Cerebellar nuclear complex (tissue), 1 donor: ENCODE results near the gene WDR7.

Experiments used
- DNase-seq, 2 experiments: peaks; one replicate each; lab custom pipeline; 2025; lab: John Stamatoyannopoulos, UW

The WDR7 gene

DNA sequence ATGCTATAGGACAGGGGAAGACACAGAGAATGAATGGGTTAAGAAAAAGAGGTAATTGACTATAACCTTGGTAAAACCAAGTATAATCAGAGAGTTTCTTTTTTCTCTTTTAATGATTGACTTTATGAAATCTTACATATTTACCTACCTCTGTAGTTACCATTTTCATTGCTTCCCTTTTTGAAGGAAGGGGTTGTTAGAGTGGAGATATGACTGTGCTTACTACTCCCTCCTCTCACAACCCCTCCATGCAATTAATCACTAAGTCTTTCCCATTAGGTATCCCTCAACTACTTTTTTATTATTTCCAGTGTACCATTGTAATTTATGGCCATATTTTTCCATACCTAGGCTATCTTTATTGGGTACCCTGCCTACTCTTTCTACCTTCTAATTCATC lies 71.4 kb downstream of the WDR7 start:
- no peak for DNase-seq

DNA sequence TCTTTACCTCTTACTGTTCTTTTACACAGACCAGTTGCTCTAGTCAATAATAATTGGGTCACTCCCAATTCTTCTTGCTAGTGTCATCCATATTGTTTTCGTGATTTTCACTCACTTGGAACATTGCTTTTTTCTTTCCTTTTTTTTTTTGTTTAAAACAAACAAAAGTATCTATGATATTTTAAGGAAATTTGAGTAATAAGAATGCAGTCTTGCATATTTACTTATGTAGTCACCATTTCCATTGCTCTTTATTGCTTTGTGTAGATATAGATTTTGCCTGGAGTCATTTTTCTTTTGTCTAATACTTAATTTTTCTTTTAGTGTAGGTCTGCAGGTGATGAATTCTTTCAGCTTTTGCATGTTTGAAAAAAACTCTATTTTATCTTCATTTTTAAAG lies 71.9 kb downstream of the WDR7 start:
- no peak for DNase-seq

DNA sequence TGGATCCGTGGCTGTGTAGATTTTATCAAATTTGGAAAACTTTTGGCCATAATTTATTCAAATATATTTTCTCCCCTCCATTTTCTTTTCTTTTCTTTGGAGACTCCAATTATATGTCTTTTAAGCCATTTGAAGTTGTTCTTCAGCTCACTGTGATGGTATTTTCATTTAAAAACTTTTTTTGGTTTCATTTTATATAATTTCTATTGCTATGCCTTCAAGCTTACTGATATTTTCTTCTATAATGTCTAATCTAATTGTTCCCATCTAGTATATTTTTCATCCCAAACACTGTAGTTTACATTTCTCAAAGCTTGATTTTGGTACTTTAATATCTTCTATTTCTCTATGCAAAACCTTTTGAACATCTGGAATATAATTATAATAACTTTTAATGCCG lies 72.5 kb downstream of the WDR7 start:
- no peak for DNase-seq

DNA sequence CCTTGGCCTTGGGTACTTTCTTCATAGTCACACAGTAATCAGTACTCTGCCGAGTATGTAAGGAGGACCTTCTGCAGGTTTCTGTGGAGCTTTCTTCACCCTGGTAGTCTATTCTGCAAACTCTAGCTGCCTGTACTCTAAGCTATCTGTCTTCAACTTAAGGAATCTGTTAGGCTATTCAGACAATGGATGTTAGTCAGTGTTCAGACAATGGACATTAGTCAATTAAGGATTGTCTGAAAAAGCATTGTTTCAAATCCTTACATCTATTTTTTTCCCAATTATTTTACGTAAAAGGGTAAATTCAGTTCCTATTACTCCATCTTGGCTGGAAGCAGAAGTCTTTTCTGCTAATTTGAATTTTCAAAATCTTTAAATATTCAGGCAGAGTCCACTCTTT lies 75.7 kb downstream of the WDR7 start:
- DNase-seq: no peak

DNA sequence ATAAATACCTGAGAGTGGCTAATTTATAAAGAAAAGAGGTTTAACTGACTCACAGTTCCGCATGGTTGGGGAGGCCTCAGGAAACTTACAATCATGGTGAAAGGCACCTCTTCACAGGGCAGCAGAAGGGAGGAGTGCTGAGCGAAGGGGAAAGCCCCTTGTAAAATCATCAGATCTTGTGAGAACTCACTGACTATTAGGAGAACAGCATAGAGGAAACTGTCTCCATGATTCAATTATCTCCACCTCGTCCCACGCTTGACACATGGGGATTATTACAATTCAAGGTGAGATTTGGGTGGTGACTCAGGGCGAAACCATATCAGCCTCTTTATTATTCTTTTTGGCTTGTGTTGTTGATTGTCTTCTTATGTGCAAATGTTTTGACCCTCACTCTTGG lies 76.2 kb downstream of the WDR7 start:
- no peak for DNase-seq

DNA sequence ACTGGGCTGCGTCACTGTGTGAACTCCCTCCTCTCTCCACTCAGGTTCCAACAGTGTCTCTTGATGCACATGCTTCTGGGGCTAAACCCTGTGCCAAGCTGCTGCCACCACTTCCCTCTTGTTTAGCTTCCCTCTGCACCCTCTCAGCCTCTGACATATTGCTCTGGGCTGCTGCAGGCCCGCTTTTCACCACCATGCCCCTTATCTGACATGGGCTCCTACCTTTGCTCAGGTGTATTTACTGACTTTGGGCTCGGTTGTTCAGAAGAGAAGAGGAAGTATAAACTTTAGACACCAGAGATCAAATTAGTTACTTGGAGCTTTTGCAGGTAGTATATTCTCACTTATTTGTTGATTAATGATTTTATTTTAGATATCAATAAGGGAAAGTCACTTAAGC lies 77.6 kb downstream of the WDR7 start:
- no peak for DNase-seq

DNA sequence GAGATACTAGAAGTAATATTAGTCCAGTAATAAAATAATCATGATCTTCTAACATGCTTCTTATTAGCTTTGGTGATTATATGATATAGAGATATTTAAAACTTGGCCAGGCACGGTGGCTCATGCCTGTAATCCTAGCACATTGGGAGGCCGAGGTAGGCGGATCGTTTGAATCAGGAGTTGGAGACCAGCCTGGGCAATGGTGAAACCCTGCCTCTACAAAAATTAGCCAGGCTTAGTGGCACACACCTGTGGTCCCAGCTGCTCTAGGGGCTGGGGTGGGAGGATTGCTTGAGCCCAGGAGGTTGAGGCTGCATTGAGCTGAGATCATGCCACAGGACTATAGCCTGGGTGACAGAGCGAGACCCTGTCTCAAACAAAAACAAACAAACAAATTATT lies 87.0 kb downstream of the WDR7 start:
- no peak for DNase-seq

DNA sequence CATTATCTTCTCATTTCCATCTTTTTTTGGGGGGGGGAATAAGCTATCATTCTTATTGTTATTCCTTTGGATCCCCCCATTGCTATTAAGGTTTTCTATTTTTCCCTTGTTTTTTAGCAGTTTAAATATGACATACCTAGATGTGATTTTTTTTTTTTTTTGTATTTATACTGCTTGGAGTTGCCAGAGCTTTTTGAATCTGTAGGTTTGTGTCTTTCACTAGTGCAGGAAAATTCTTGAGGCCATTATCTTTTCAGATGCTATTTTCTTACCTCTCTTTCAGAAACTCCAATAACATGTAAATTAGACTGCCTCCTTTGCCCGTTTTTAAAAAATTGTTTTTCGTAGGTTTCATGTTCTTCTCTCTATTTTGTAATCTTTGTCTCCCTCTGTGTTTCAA lies 88.6 kb downstream of the WDR7 start:
- DNase-seq: no peak

DNA sequence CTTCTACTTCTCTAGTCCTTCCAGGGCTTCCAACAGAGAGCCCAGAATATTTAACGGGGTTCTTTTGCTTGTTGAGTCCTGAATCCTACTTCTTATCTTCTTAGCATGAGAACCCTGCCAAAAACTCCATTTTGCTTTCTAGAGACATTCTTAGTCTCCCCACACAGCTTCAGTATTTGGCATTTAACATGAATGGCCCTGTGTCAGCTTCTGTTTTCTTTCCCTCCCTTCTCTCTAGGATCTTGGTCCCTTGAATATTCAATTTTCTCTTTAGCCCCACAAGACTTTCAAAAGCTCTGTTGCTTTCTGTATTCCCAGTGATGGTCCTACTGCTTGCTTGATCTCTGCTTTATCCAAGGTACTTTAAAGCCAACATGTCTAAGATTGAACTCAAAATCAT lies 89.5 kb downstream of the WDR7 start:
- no peak for DNase-seq

DNA sequence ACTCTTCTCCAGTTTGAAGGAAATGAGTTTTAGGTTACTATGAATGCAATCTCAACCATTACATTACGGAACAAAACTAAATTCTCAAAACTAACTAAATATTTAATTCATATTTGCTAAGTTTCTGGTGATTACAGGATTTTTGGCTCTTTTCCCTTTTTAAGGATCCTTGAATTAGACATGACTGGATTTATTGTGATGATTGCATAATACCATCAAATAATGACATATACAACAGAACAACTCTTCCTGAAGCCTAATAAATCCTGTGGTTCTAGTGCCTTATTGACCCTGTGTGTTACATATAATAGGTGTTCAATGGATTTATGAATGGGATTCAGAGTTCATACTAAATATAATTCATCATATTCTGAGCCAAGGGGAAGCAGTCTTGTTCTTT lies 90.5 kb downstream of the WDR7 start:
- DNase-seq: no peak

DNA sequence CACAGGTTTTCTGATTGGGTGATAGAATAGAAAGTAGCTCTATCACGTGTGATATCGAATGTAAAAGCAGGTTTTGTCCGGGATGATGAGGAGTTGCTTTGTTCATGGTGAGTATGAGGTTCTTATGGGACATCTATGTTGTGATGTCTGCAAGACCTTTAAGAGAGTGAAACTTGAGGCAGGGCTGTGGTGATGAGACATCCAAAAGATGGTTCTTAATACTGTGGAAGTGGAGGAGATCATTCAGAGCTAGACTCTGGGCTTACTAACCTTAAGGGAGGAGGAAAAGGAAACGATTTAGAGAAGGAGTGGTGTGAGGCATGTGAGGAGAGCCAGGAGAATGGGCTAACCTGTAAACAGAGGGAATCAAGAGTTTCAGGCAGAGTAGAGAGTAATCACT lies 92.0 kb downstream of the WDR7 start:
- no peak for DNase-seq

DNA sequence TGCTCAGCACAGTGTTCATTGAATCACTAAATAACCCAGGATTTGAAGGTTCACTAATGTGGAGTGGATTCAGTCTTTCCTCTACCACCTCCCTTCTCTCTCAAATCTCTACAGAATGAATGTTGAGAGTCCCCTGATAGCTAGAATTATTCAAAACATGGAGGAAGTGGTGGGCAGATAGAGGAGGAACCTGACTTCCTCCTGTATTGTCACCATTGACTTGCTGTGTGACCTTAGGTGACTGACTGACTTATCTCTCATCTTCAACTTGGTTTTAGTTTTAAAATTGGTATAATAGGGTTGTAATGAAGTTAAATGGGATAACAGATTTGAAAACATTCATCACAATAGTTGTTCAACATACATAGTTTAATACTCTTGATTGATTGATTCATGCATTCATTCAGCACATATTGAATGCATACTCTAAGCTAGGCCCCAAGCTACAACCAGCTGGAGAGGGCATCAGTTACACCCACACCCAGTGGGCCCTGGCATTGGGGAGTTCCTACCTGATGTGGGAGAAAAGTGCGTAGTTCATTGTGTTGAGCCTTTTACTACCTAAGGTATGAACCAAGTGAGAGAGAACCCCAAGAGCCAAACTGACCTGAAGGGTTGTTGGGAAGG lies 96.0 kb downstream of the WDR7 start:
- no peak for DNase-seq

DNA sequence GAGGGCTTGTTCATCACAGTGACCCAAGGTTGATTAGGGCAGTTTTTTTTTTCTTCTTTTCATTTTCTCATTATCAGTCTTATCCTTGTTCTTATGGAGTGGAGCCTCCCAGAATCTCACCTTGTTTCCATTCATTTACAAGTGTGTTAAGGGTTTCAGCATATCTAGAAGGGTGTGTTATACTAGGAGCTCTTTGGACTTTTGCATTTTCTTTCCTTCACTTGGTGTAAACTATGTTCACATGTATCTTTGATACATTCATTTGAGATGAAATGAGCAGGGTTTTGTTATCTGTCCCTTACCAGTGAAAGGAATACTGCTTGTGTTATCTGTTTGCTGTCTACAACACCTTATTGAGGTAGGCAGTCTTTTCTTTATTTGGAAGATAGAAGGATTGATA lies 96.7 kb downstream of the WDR7 start:
- DNase-seq: no peak

DNA sequence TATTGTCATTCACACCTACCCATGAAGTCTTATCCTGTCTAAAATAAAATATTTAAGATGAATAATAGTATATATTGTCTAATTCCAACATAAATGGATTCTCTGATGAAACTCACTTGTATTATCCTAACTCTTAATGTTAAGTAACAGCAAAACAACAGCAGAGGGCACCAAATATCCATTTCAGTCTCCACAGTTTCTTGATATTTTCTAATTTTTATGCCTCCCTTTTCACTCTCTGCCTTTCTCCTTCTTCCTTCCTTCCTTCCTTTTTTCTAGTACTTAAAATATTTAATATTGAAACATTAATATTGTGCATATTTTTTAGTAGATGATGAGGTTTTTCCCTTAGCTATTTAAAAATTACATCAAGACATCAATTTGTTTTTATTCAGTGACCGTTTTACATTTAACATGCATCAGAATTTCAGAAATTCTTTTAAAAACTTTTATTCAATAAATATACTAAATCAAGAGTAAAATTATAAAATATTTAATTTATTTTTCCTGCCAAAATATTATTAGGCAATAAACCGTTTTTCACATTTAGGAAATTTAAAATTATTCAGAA lies 97.6 kb downstream of the WDR7 start:
- DNase-seq: no peak

DNA sequence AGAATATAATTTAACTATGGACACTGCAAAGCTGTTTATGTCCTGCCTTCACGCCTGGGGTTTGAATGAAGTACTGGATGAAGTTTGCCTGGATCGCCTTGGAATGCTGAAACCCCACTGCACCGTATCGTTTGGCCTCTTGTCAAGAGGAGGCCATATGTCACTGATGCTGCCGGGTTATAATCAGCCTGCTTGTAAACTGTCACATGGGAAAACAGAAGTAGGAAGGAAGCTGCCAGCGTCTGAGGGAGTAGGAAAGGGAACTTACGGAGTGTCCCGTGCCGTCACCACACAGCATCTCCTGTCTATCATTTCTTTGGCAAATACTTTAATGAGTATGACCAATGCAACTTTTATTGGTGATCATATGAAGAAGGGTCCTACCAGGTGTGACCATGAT lies 105.8 kb downstream of the WDR7 start:
- DNase-seq: peak; percentile 27 to 39

DNA sequence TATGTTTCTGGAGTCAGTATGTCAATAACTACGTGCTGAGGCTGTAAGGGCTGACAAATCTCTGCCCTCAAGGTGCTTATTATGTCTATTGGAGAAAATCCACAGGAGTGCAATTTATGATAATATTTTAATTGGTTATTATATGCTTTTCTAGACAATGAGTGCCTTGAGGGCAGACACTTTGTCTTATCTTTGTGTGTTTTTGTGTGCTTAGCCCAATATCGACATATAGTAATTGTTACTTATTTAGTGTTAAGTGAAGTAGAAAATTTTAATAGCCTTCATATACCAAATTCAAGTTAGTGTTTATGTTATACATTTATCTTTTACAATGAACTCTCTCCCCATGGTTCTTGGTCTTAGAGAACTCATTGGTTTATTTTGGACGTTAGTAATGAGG lies 118.9 kb downstream of the WDR7 start:
- no peak for DNase-seq

DNA sequence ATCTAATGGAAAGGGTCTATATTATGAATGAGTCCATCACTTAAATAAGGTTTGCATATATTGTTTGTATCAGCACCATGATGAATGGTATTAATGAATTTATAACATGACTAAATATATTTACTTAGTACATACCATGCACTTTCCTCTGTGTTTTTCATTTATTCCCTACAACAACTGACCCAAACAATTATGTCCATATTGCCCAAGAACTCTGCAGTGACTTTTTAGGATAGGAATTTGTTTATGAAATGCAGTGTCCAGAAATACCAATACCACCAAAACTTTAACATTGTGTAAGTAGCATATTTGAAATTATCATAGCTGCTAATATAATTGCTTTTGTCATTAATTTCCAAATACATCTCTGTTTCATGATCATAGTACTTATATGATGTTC lies 119.7 kb downstream of the WDR7 start:
- DNase-seq: no peak

DNA sequence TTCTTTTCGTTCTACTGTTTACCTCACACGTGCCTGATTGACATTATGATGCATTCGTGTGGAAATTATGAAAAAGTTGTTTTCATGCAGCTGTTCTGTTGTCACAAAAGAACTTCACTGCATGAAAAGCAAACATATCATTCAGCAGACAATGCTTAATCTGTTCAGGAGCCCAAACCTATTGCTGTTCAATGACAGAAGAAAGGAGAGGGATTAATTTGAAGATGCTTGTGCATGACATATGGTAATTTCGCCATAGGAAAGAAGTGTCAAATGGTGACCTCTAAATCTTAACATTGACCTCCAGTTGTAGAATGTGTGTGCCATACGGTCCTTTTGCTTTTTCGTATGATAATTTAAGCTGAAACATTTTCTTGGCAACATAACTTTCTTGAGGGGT lies 124.5 kb downstream of the WDR7 start:
- no peak for DNase-seq

DNA sequence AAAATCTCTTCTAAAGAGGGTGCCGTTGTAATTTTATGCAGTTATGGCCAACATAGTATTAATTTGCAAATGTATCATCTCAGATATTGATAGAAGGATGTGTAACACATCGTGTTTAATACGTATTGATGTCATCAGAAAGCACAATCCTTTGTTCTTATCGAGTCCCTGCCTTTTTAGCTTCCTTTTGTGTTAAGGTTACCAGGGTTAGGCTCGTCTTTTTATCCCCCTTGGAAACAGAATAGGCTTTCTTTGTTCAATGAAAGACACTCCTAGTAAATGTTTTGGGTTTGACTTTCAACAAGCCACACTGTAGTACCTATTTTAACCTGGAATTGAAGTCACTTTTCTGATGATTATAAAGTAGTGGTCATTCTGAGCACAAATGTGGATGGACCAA lies 136.2 kb downstream of the WDR7 start:
- no peak for DNase-seq

DNA sequence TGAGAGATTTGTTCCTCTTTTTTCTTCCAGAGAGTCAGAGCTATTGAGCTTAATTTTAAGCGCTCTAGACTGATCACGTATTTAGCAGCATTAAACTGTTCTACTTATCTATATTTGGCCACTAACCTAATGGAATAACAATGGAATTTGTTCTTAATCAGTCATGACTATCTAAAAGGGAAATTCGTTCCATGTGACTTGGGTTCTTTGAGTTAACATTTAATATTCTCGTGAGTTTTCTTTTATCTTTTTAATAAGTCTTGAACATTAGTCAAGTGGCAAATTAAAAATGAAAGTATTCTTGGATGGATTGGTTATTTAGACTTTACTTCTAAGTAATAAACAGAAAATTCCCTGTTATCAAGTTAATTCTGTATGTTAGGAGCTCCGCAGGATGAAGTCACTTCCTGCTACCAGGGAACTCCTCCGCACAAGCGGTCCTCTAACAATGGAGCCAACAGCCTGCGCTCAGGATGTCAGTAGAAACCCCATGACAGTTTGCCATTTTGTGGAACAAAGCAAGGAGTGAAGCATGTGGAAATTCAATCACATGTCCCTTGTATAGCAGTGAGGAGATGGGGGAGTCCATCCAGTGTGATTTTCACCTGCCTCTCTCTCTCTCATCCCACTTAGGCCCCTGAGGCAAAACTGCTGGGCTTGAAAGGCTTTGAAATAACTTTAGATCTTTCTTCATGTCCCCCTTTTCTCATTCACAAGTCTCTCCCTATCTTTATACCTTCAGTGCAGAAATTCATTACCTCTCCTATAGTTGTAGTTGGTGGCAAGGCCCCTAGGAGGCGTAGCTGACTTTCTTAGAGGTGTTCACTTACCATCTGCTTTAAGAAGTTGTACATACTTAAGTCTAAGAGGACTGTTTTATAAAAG lies 138.1 kb downstream of the WDR7 start:
- DNase-seq: no peak

DNA sequence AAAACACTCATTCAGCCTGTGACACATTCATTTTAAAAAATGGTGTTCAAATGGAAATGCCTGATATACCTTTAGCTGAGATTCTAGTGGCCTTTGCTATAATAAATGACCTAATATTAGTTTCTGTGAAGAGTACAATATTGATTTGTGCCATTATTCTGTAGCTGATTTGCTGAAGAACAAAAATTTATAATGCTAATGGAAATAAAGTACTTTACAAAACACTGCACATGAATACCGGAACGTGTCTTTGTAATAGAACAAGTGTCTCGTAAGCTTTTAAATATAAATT lies 138.7 kb downstream of the WDR7 start:
- DNase-seq: no peak

DNA sequence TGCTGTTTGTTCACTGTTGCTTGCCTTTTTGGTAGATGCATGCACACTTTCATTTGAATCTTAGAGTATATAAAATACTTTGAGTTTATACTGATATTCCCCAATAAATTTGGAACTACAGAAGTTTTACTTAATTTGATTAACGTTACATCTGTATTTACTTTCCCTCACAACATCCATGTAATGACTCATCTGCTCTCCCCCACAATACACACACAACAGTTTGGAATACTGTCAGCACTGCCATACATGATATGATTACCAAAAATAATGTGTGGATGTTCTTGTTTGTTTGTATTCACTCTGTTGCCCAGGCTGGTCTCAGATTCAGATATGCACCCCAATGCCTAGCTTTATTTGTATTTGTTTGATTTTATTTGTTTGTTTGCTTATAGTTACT lies 144.2 kb downstream of the WDR7 start:
- no peak for DNase-seq

DNA sequence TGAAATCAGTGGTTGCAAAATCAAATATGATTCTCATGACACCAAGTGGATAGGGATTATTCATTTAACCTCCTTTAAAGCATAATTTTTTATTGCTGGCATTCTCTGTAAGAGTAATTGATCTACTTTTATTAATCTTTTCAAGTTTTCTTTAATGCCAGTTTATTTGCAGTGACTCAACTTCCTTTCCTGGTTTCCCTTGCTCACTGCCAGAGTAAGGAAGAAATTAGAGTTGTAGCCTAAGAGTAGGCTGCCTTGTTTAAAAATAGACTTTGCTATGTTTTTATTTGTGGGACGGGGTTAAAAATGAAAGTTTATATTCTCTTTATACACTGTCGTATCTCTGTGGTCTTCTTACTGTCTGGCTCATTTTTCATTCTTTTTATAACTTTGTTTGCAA lies 148.6 kb downstream of the WDR7 start:
- DNase-seq: no peak

DNA sequence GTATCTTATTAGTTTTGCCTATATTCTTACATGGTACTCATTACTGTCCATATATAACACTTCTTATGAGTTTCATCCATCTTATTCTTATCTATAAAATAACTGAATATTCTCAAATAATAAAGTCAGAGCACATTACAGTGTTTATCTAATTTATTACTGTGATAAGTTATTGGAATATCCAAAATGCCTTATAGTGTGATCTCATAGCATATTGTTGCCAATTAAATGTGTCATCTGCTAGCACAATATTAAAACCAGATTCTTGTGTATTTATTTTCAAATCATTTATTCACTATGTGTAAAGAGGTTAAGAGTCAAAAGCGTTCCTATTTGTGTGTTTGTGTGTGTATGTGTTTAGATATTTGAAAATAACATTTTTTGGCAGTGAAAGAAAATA lies 151.9 kb downstream of the WDR7 start:
- DNase-seq: no peak
